Brain microvascular endothelial cell (primary cell): ENCODE data around the gene ABTB1.
"Not testable (repeated sequence)": the region's sequence is repeated elsewhere in the genome, so short reads cannot be mapped to it uniquely, and the experiment has no call there.

ENCODE experiments used
- DNase-seq: peaks from one replicate; pipeline ENCODE4 v3.0.0-alpha.2; 2020
- H3K27ac ChIP-seq: fragments of 250-450 bp; sonication (Bioruptor Pico); 2 replicates; pipeline ENCODE4 v1.5.1; 2020; ENCODE audit warnings: mild to moderate bottlenecking, moderate library complexity
- H3K27me3 ChIP-seq: fragments of 250-450 bp; sonication (Bioruptor Pico); replicated peaks from 2 replicates; pipeline ENCODE4 v1.5.1; 2020; ENCODE audit warnings: mild to moderate bottlenecking
- H3K36me3 ChIP-seq: fragments of 250-450 bp; sonication (Bioruptor Pico); replicated peaks from 2 replicates; pipeline ENCODE4 v1.5.1; 2020; ENCODE audit warnings: mild to moderate bottlenecking
- H3K4me3 ChIP-seq: 2 replicates; pipeline ENCODE4 v1.5.1; 2011; ENCODE audit warnings: low read depth, mild to moderate bottlenecking, control low read depth, low read length, moderate library complexity
- CTCF ChIP-seq: IDR thresholded peaks from 2 replicates; pipeline ENCODE4 v1.5.1; 2011; ENCODE audit warnings: low read depth, mild to moderate bottlenecking, moderate library complexity, low read length, control low read depth, inconsistent platforms; ENCODE audit errors: missing control alignments
- in situ Hi-C: cut with HindIII; loops from 2 replicates; pipeline ENCODE4 v1.10.0; 2017; ENCODE audit warnings: low sequenced_read_pairs, low pct_ligation_motif_present

The ABTB1 gene

GRCh38 chr3:127678611-127679533, 6.1 kb downstream of the ABTB1 start:
- TF ChIP-seq CTCF: no peak
- Histone ChIP-seq H3K36me3 (no peaks in the 10 kb centered on the region), H3K27me3 (no peaks in the 10 kb centered on the region), H3K4me3 (no peak overlapping the region), H3K27ac (no peak overlapping the region)
- in situ Hi-C loops: no loop called here
- DNase-seq: no peak

GRCh38 chr3:127679534-127680145, 6.9 kb downstream of the ABTB1 start:
- peak; percentile 52 for TF ChIP-seq CTCF
- Histone ChIP-seq H3K27ac (no peak overlapping the region), H3K36me3 (no peaks in the 10 kb centered on the region), H3K4me3 (no peak overlapping the region), H3K27me3 (no peaks in the 10 kb centered on the region)
- in situ Hi-C loops: no loop called here
- DNase-seq: no peak

- Histone ChIP-seq H3K4me3 (no peak overlapping the region), H3K36me3 (no peaks in the 10 kb centered on the region), H3K27me3 (no peaks in the 10 kb centered on the region), H3K27ac (no peak overlapping the region)
- no peak for DNase-seq
- in situ Hi-C loops: no loop called here
- no peak for TF ChIP-seq CTCF
Measured at GRCh38 chr3:127680146-127680661, 7.5 kb downstream of the ABTB1 start.

- Histone ChIP-seq H3K27ac (no peak overlapping the region), H3K27me3 (no peaks in the 10 kb centered on the region), H3K36me3 (no peaks in the 10 kb centered on the region), H3K4me3 (no peak overlapping the region)
- TF ChIP-seq CTCF: no peak
- in situ Hi-C loops: no loop called here
- DNase-seq: no peak
Measured at GRCh38 chr3:127680798-127681221, 8.1 kb downstream of the ABTB1 start.

GRCh38 chr3:127682175-127682554, 9.4 kb downstream of the ABTB1 start:
- H3K27me3 ChIP-seq, H3K36me3 ChIP-seq, H3K27ac ChIP-seq, H3K4me3 ChIP-seq, in situ Hi-C loops, DNase-seq: not testable (repeated sequence)

GRCh38 chr3:127682561-127682960, 9.8 kb downstream of the ABTB1 start:
- TF ChIP-seq CTCF: peak; percentile 2
- in situ Hi-C loops: no loop called here
- DNase-seq: no peak
- H3K27ac ChIP-seq: no peak overlapping the region
- H3K27me3 ChIP-seq: no peaks in the 10 kb centered on the region
- H3K4me3 ChIP-seq: no peak overlapping the region
- H3K36me3 ChIP-seq: no peaks in the 10 kb centered on the region
